Measurements from ENCODE around the gene TBC1D12.
"Not testable (repeated sequence)": the region's sequence is repeated elsewhere in the genome, so short reads cannot be mapped to it uniquely, and the experiment has no call there.

Gene TBC1D12

GRCh38 chr10:94402204-94402842, at the start of gene TBC1D12:
Gene TBC1D12 (plus strand): TSS chr10:94402541. CDS start chr10:94402614, 73 bp downstream.
- peak; percentile 84 to 94 for DNase-seq

- DNase-seq, result no peak
These were observed 49.0 kb upstream of the TBC1D12 start for GRCh38 chr10:94353336-94353735.

DNA sequence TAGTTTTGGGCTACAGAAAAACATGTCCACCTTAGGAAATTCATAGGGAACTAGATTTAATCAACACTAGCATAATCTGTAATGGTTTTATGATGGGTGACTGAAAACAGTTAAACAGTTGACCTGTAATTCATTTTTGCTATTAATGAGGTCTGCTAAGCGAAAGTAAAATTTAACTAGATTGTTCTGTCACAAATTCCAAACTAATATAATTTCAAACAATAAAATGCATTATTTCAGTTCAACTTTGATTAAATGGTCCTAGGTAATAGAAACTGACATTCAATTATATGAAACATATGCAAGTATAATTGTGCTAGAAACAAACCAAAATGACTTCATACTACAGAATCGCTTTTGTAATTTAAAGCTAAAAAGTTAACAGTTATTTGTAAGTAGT, 46.5 kb upstream of the TBC1D12 start:
- DNase-seq, result no peak

- DNase-seq, result no peak
These were observed 45.1 kb upstream of the TBC1D12 start for GRCh38 chr10:94357193-94357592.

DNA sequence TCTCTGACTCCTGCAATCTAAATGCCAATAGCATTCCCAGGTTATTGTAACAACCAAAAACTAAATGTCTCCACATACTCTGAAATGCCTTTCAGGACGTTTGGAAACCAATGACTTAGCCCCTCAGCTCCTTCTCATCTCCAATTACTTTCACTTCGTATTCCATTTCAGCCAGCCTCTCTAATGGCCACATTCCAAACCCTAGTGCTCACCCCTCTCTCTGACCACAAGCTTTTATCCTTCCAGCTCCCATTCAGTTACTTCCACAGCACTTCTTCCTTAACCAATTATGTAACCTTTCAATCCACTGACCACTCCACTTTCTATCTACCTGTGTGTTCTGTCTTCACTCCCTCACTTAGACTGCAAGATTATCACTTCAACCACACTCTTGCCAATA, 43.9 kb upstream of the TBC1D12 start:
- DNase-seq, result no peak

- DNase-seq, result no peak
These were observed 41.1 kb upstream of the TBC1D12 start for GRCh38 chr10:94361171-94361794.

GRCh38 chr10:94362360-94363250, 39.7 kb upstream of the TBC1D12 start, which contains the start of gene NOC3L:
Gene NOC3L (minus strand): TSS chr10:94362939. CDS start chr10:94362838, 101 bp downstream.
- DNase-seq, result peak; percentile 81 to 95

DNA sequence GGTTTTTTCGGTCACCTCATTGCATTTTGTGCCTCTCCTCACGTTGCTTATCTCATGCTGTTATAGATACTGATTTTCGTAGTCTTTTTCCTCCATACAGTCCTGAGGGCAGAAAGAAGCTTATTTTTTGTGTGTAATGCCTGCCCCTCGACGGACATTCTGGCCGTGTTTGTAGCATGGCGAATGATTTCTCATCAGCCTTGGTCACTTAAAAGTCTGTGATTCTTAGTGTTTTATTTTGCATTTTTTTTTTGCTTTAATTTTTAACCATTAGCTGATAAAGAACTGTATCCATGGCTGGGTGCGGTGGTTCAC, 39.1 kb upstream of the TBC1D12 start:
- DNase-seq, result no peak

GRCh38 chr10:94364482-94364881, 37.9 kb upstream of the TBC1D12 start:
- DNase-seq, result no peak

DNA sequence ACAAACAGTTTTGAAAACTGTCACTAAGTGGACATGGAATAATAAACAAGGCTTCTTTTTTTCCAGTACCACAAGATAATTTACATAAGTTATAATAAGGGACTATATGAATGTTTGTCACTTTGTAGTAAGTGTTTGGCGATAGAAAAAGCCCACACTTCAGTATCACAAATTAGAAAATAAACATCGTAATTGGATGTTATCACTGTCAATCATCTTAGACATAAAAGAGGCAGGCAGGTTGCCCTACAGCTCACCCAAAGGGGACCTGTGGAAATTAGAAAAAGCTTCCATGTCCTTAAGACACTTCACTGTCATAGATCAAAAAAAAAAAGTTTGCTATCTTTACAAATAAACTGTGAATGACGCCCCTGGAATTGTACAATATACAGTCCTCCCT, 36.0 kb upstream of the TBC1D12 start:
- no peak for DNase-seq

DNA sequence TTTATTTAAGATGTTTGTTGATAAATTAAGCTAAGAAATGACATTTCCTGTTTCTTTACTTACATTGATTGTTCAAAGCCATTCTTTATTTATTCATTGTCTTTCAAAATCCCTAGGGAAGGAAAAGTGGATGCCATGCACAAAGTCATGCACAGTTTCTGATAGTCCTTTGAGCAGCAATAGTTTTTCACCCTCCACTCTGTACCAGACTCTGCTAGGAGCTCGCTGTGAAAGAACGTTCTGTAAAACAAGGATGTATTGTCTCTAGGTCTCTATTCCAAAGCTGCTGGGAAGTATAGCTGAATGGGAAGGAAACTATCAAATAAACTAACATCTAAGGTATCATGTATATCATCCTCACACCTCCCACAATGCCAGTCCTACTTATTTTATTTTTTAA, 31.8 kb upstream of the TBC1D12 start:
- DNase-seq, result no peak

DNA sequence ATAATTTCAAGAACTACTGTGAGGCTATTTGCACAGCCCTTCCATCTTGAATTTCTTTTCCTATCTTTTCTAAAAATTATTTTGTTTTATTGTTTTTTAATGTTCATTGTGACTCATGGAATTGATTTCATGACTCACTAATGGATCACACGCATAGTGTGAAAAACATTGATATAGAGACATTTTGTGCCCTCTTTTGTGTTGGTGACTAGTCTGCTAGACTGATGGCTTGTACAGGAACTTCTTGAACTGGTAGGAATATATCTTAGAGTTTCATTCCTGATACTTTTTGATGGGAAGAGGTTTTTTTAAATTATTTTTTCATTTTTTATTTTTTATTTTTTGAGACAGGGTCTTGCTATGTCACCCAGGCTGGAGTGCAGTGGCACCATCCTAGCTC, 27.0 kb upstream of the TBC1D12 start:
- DNase-seq, result no peak

- DNase-seq, result no peak
These were observed 25.5 kb upstream of the TBC1D12 start for GRCh38 chr10:94376865-94377264.

GRCh38 chr10:94383530-94383929, 18.8 kb upstream of the TBC1D12 start:
- no peak for DNase-seq

- not testable (repeated sequence) for DNase-seq
These were observed 16.6 kb upstream of the TBC1D12 start for GRCh38 chr10:94385733-94386132.

- DNase-seq, result not testable (repeated sequence)
These were observed 10.2 kb upstream of the TBC1D12 start for GRCh38 chr10:94392117-94392516.

DNA sequence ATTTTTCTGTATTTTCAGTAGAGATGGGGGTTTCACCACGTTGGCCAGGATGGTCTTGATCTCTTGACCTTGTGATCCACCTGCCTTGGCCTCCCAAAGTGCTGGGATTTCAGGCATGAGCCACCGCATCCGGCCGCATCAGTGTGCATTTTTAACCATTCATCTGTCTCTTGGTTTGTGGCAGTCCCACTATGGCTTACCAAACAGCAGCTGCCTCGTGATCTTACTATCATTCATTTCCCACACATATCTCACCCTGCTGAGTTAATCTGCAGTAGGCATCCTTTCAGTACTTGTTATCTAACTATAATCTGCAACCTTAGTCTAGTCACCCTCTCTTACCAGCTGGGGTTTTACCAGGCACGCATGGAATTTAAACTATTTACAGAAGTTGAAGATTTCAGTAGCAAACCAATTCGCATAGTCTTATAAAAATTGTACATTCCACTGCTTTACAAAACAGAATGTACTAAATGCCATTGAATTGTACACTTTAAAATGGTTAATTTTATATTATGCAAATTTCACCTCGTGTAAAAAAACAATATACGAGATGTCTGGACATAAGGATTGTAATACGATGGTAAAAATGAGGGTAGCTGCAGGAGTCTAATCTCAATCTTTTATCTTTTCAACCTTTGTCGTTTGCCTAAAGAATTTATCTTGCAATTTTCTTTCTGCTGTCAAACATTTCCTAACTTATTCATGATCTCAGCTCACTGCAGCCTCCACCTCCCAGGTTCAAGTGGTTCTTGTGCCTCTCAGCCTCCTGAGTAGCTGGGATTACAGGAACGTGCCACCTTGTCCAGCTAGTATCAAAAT, 4.6 kb upstream of the TBC1D12 start:
- DNase-seq, result no peak

GRCh38 chr10:94398762-94399161, 3.6 kb upstream of the TBC1D12 start:
- no peak for DNase-seq

GRCh38 chr10:94402843-94403379, 570 bp downstream of the TBC1D12 start:
- peak in 1 of 2 experiments; percentile 76 for DNase-seq

- peak; percentile 68 to 80 for DNase-seq
These were observed 1.3 kb downstream of the TBC1D12 start for GRCh38 chr10:94403380-94404213.

DNA sequence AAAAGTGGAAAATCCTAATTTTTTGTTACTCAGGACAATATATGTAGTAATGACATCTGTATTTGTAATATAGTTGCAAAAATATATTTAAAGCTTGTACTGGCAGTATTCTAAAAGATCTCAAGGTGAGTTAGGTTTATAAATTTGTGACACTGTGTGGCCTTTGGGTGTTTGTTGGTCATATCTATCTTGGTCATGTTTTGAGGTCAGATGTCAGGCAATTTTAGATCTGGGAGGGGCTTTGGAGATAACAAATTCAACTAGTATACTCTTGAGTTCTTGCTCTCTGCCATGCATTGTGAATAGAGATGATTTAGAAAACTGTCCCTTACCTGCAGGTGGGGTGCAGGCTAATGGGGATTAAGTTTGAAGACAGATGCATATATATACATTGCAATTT, 3.1 kb downstream of the TBC1D12 start:
- no peak for DNase-seq

DNA sequence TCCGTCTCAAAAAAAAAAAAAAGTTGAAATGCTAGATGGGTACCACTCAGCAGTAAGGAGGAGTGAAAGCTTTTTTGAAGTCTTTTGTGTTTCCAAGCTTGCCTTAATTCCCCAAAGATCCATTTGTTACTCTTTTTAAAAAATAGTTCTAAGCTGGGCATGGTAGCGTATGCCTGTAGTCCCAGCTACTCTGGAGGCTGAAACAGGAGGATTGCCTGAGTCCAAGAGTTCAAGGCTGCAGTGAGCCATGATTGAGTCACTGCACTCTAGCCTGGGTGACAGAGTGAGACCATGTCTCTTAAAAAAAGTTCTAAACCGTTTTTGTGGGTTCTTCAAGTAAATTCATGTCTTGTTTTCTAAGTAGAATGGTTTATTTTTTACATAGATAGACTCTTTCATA, 5.3 kb downstream of the TBC1D12 start:
- no peak for DNase-seq

Data from NCI-H526 (cell line).